Measurements from ENCODE around the gene CHERP. TPM values are rescaled to one million over a fixed set of nuclear protein-coding genes. Genes with fewer than 3 reads are reported as not detected.

The CHERP gene
- total and polyA plus RNA-seq, 2 of the 8 experiments (the other 6 are each of a cell fraction or from before 2014, with no cell fraction given), result 13.9 to 73.7 TPM

DNA sequence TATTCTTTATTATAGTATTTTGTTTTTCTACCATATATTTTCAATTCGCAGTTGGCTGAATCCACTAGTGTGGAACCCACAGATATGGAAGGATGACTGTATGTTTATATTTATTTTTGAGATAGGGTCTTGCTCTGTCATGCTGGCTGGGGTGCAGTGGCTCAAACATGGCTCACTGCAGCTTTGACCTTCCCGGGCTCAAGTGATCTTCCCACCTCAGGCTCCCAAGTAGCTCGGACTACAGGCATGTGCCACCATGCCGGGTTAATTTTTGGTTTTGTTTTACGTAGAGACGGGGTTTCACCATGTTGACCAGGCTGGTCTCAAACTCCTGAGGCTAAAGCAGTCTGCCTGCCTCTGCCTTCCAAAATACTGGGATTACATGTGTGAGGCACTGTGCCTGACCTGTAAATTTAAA is 20.4 kb upstream of the CHERP start:
- no peak overlapping the region for H2BK12ac ChIP-seq (ENCODE audit: low read depth, low read length)
- H3K14ac ChIP-seq (ENCODE audit: insufficient read length), result no peak overlapping the region
- H2BK120ac ChIP-seq (replicated peaks; ENCODE audit: low read depth, low read length), result no peak overlapping the region
- H2BK15ac ChIP-seq (ENCODE audit: low read length), result no peak overlapping the region
- H3K9me3 ChIP-seq (ENCODE audit: insufficient read depth in 2 of 2, low read depth in 1 of 2, low read length in 1 of 2), result no peaks in the 10 kb centered on the region
- no peak overlapping the region for H3K4me2 ChIP-seq (ENCODE audit: insufficient read depth in 1 of 2, low read depth in 2 of 2, low read length in 2 of 2)
- no peak overlapping the region for H3K4ac ChIP-seq (replicated peaks; ENCODE audit: insufficient read length, low read depth, low read length)
- no peak overlapping the region for H2BK20ac ChIP-seq (ENCODE audit: low read length)
- H3K79me2 ChIP-seq (ENCODE audit: control insufficient read depth in 1 of 2, insufficient read depth in 2 of 2, low read length in 2 of 2), result no peaks in the 10 kb centered on the region
- H3K56ac ChIP-seq (replicated peaks; ENCODE audit: insufficient read length, low read depth, low read length), result no peak overlapping the region
- WGBS, 2 experiments (ENCODE audit: extremely low coverage in 1 of 2, insufficient coverage in 1 of 2, insufficient read length in 1 of 2, insufficient replicate concordance in 2 of 2, low coverage in 1 of 2, low lambda C conversion rate in 2 of 2, missing lambda C conversion rate in 1 of 2), result 91% methylated on average over 6 of the region's 6 CpGs; no CpG with 5 or more reads in 1 of the 2 experiments
- H3K4me1 ChIP-seq (replicated peaks in 1 of 4; ENCODE audit: control insufficient read depth in 3 of 4, insufficient read depth in 4 of 4, low read length in 3 of 4), result no peaks in the 10 kb centered on the region
- no peak overlapping the region for H3K27ac ChIP-seq (ENCODE audit: low read depth, low read length)
- DNase-seq (ENCODE audit: low read depth in 1 of 2, low spot score in 2 of 2), result no peak
- no peak overlapping the region for H3K18ac ChIP-seq (ENCODE audit: extremely low read depth, low read length)
- no peak overlapping the region for H2BK5ac ChIP-seq (ENCODE audit: low read depth, low read length)
- H4K20me1 ChIP-seq (replicated peaks in 1 of 2; ENCODE audit: control insufficient read depth in 1 of 2, insufficient read depth in 2 of 2, low read length in 2 of 2), result peaks cover 0 to 4% of the 10 kb centered on the region in 2 experiments
- ChIA-PET CTCF (ENCODE audit: partially characterized antibody) (interaction anchor here (0.7 kb wide), 1 partner anchor 49 kb away, joined by 4 read pairs; no protein-coding TSS in a partner anchor), POLR2A (ENCODE audit: partially characterized antibody) (interaction anchor here (0.6 kb wide), 1 partner anchor 566 kb away, joined by 3 read pairs; no protein-coding TSS in a partner anchor)
- H3K23me2 ChIP-seq (ENCODE audit: low read depth, low read length), result no peaks in the 10 kb centered on the region
- H4K91ac ChIP-seq (replicated peaks; ENCODE audit: insufficient read length, low read length), result no peak overlapping the region
- no peak overlapping the region for H2AK5ac ChIP-seq (ENCODE audit: low read depth, low read length)
- H4K8ac ChIP-seq (ENCODE audit: extremely low read depth, insufficient read depth, low read length), result no peak overlapping the region
- no peak overlapping the region for H3K23ac ChIP-seq (ENCODE audit: insufficient read length)
- H3K4me3 ChIP-seq (ENCODE audit: extremely low read depth in 1 of 4, insufficient read depth in 2 of 4, low read depth in 3 of 4, low read length in 4 of 4), result no peak overlapping the region
- H2AFZ ChIP-seq (ENCODE audit: low read length), result no peak overlapping the region
- H4K5ac ChIP-seq (ENCODE audit: insufficient read length, low read depth, low read length), result no peak overlapping the region
- H3K9ac ChIP-seq (replicated peaks in 1 of 4; ENCODE audit: extremely low read depth in 1 of 4, low read depth in 3 of 4, low read length in 3 of 4), result no peak overlapping the region
- no peaks in the 10 kb centered on the region; the same call in 1 of the 2 replicates for H3K79me1 ChIP-seq (ENCODE audit: low read depth, low read length)
- H3K27me3 ChIP-seq (replicated peaks in 1 of 4; ENCODE audit: control insufficient read depth in 3 of 4, extremely low read depth in 1 of 4, insufficient read depth in 3 of 4, low read length in 3 of 4), result no peaks in the 10 kb centered on the region; a peak in 1 of 7 replicates
- FAIRE-seq, result no peak
- peaks cover 11 to 53% (median 19%) of the 10 kb centered on the region in 4 experiments for H3K36me3 ChIP-seq (ENCODE audit: control insufficient read depth in 2 of 4, insufficient read depth in 4 of 4, low read length in 3 of 4)
- TF ChIP-seq PHF8 (conservative IDR thresholded peaks at IDR 0.05; ENCODE audit: low read depth, low read length), result no peak
- no peak for TF ChIP-seq RNF2 (IDR thresholded peaks at IDR 0.05; ENCODE audit: borderline replicate concordance, low read depth, low read length, missing control alignments, poor library complexity, severe bottlenecking)
- TF ChIP-seq EGR1 (IDR thresholded peaks at IDR 0.05; ENCODE audit: borderline replicate concordance, low read depth, low read length), result no peak
- TF ChIP-seq CBX8 (IDR thresholded peaks at IDR 0.05; ENCODE audit: borderline replicate concordance, low read depth, low read length), result no peak

Measured in H1 (cell line).